Stimulated activated CD4-positive, alpha-beta T cell treated with anti-CD3 and anti-CD28 coated beads, TNF-alpha, amount 100 ng/mL, for 24 hours (primary cell): Measurements from ENCODE around the gene AACS.
"Not testable (repeated sequence)": the region's sequence is repeated elsewhere in the genome, so short reads cannot be mapped to it uniquely, and the experiment has no call there.

Source experiments
- DNase-seq, 3 experiments: peaks; one replicate each; pipeline ENCODE4 v3.0.0-alpha.2; 2020; ENCODE audit warnings: low read depth in 3 of 3

The AACS gene

GRCh38 chr12:125091401-125091800 is 26.2 kb downstream of the AACS start:
- no peak for DNase-seq

GRCh38 chr12:125092108-125092871 is 27.1 kb downstream of the AACS start:
- DNase-seq = no peak

- DNase-seq = no peak
Measured at GRCh38 chr12:125092872-125093680, 27.8 kb downstream of the AACS start.

- no peak for DNase-seq
Measured at GRCh38 chr12:125093681-125094330, 28.6 kb downstream of the AACS start.

- DNase-seq = no peak
Measured at GRCh38 chr12:125096894-125097293, 31.7 kb downstream of the AACS start.

- no peak for DNase-seq
Measured at GRCh38 chr12:125097427-125097826, 32.2 kb downstream of the AACS start.

GRCh38 chr12:125098676-125099408 is 33.6 kb downstream of the AACS start:
- no peak for DNase-seq

GRCh38 chr12:125099409-125099782 is 34.2 kb downstream of the AACS start:
- DNase-seq = no peak

- no peak for DNase-seq
Measured at GRCh38 chr12:125100551-125101434, 35.6 kb downstream of the AACS start.

- DNase-seq = no peak
Measured at GRCh38 chr12:125104982-125105381, 39.7 kb downstream of the AACS start.

- no peak for DNase-seq
Measured at GRCh38 chr12:125105600-125105999, 40.4 kb downstream of the AACS start.

GRCh38 chr12:125110641-125111360 is 45.6 kb downstream of the AACS start:
- DNase-seq = no peak

GRCh38 chr12:125111403-125111802 is 46.2 kb downstream of the AACS start:
- DNase-seq = no peak

GRCh38 chr12:125112614-125113013 is 47.4 kb downstream of the AACS start:
- not testable (repeated sequence) for DNase-seq

- DNase-seq = no peak
Measured at GRCh38 chr12:125113263-125113662, 48.0 kb downstream of the AACS start.

- DNase-seq = no peak
Measured at GRCh38 chr12:125113789-125114188, 48.6 kb downstream of the AACS start.

- no peak for DNase-seq
Measured at GRCh38 chr12:125114365-125115141, 49.3 kb downstream of the AACS start.

- DNase-seq = no peak
Measured at GRCh38 chr12:125120566-125120965, 55.3 kb downstream of the AACS start.

GRCh38 chr12:125121106-125121505 is 55.9 kb downstream of the AACS start:
- no peak for DNase-seq
